Measurements from ENCODE around the gene DPYSL4.

Gene DPYSL4

GRCh38 chr10:132145521-132146185 lies 41.1 kb upstream of the DPYSL4 start:
- Mint-ChIP-seq H3K4me1 (ENCODE audit: low read depth) (no peaks in the 10 kb centered on the region), H3K9me3 (no peaks in the 10 kb centered on the region), H3K27me3 (ENCODE audit: low read depth) (no peaks in the 10 kb centered on the region), H3K27ac (no peak overlapping the region), H3K36me3 (ENCODE audit: low read depth) (no peaks in the 10 kb centered on the region), H3K4me3 (no peak overlapping the region)

GRCh38 chr10:132146271-132146671 lies 40.5 kb upstream of the DPYSL4 start:
- no peaks in the 10 kb centered on the region for H3K4me1 Mint-ChIP-seq (ENCODE audit: low read depth)
- H3K4me3 Mint-ChIP-seq, result no peak overlapping the region
- no peaks in the 10 kb centered on the region for H3K36me3 Mint-ChIP-seq (ENCODE audit: low read depth)
- no peaks in the 10 kb centered on the region for H3K9me3 Mint-ChIP-seq
- H3K27me3 Mint-ChIP-seq (ENCODE audit: low read depth), result no peaks in the 10 kb centered on the region
- no peak overlapping the region for H3K27ac Mint-ChIP-seq

DNA sequence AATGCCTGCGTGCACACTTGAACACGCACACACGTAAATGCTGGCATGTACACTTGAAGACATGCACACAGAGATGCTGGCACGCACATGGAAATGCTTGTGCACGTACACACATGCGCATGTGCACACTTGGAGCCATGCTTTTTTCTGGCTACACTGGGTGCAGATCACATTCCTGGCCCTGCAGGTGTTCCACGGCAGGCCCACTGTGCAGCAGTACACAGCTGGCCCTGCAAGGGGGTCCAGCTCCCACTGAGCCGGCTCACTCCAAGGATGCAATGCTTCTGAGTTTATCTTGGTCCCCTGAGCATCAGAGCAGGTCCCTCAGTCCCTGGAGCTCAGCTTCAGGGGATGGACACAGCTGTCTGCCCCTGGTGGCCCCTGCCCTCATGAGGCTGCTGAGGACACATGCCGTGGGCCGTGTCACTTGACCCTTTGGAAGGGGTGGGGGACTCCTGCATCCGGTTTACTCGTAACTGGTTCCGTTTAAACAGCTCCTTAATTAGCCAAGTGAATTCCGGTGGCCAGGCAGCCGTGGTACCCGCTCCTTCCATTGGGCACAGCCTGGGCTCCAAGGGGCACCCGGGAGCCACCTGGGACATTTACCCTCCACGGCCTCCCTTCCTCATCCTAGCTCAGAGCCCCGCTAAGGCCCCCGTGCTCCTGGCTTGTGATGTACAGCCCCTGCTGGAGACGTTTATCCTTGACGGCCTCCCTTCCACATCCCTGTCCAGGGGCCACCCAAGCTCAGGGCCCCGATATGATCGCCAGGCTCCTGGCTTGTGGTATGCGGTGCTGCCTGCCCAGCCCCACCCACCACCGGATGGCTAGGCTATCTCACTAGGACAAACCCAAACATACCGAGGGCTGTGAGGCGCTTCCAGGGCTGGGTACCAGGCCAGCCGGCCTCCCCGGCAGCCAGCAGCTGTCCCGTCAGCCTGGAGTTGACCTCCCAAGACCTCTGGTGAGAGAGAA lies 39.5 kb upstream of the DPYSL4 start:
- Mint-ChIP-seq H3K27me3 (ENCODE audit: low read depth) (no peaks in the 10 kb centered on the region), H3K4me3 (no peak overlapping the region), H3K27ac (no peak overlapping the region), H3K4me1 (ENCODE audit: low read depth) (no peaks in the 10 kb centered on the region), H3K36me3 (ENCODE audit: low read depth) (no peaks in the 10 kb centered on the region), H3K9me3 (no peaks in the 10 kb centered on the region)

- Mint-ChIP-seq H3K4me1 (ENCODE audit: low read depth) (no peaks in the 10 kb centered on the region), H3K36me3 (ENCODE audit: low read depth) (no peaks in the 10 kb centered on the region), H3K4me3 (no peak overlapping the region), H3K27ac (no peak overlapping the region), H3K9me3 (no peaks in the 10 kb centered on the region), H3K27me3 (ENCODE audit: low read depth) (no peaks in the 10 kb centered on the region)
Observed at GRCh38 chr10:132148261-132149251, 38.2 kb upstream of the DPYSL4 start.

DNA sequence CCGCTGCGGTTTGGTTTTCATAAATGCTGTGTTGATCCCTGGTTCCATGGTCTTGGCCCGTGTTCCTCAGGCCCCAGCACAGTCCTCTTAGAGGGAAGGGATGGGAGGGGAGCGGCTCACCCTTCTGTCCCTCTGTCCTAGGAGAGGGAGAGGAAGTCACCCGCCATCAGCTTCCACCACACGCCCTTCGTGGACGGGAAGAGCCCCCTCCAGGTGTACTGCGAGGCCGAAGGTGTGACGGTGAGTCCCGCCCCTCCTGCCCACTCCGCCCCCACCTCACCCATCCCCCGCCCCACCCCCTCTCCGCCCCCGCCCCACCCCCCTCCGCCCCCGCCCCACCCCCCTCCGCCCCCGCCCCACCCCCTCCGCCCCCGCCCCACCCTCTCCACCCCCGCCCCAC lies 37.5 kb upstream of the DPYSL4 start:
- Mint-ChIP-seq H3K4me1 (ENCODE audit: low read depth) (no peaks in the 10 kb centered on the region), H3K36me3 (ENCODE audit: low read depth) (no peaks in the 10 kb centered on the region)

GRCh38 chr10:132149917-132150316 lies 36.8 kb upstream of the DPYSL4 start:
- Mint-ChIP-seq H3K27ac (no peak overlapping the region), H3K27me3 (ENCODE audit: low read depth) (no peaks in the 10 kb centered on the region), H3K4me1 (ENCODE audit: low read depth) (no peaks in the 10 kb centered on the region), H3K9me3 (no peaks in the 10 kb centered on the region), H3K36me3 (ENCODE audit: low read depth) (no peaks in the 10 kb centered on the region), H3K4me3 (no peak overlapping the region)

More for the DNA sequence above, 37.5 kb upstream of the DPYSL4 start:
- no peaks in the 10 kb centered on the region for H3K27me3 Mint-ChIP-seq (ENCODE audit: low read depth)
- H3K9me3 Mint-ChIP-seq, result no peaks in the 10 kb centered on the region
- no peak overlapping the region for H3K4me3 Mint-ChIP-seq
- H3K27ac Mint-ChIP-seq, result no peak overlapping the region

DNA sequence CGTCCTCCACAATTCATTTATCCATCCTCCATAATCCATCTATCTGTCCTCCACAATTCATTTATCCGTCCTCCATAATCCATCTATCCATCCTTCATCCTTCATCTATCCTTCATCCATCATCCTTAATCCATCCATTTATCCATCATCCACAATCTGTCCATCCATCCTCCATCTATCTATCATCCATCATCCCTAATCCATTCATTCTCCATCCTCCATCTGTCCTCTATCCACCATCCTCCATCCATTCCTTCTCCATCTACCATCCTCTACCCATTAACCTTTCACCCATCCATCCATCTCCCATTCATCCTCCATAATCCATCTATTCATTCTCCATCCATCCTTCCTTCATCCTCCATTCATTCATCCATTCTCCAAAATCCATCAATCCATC lies 36.0 kb upstream of the DPYSL4 start:
- no peaks in the 10 kb centered on the region for H3K9me3 Mint-ChIP-seq
- H3K27me3 Mint-ChIP-seq (ENCODE audit: low read depth), result no peaks in the 10 kb centered on the region
- no peak overlapping the region for H3K4me3 Mint-ChIP-seq
- H3K27ac Mint-ChIP-seq, result no peak overlapping the region
- no peaks in the 10 kb centered on the region for H3K36me3 Mint-ChIP-seq (ENCODE audit: low read depth)
- H3K4me1 Mint-ChIP-seq (ENCODE audit: low read depth), result no peaks in the 10 kb centered on the region

- no peak overlapping the region for H3K4me3 Mint-ChIP-seq
- no peaks in the 10 kb centered on the region for H3K9me3 Mint-ChIP-seq
- H3K4me1 Mint-ChIP-seq (ENCODE audit: low read depth), result no peaks in the 10 kb centered on the region
- no peaks in the 10 kb centered on the region for H3K27me3 Mint-ChIP-seq (ENCODE audit: low read depth)
- no peak overlapping the region for H3K27ac Mint-ChIP-seq
- H3K36me3 Mint-ChIP-seq (ENCODE audit: low read depth), result no peaks in the 10 kb centered on the region
Observed at GRCh38 chr10:132151286-132151950, 35.3 kb upstream of the DPYSL4 start.

DNA sequence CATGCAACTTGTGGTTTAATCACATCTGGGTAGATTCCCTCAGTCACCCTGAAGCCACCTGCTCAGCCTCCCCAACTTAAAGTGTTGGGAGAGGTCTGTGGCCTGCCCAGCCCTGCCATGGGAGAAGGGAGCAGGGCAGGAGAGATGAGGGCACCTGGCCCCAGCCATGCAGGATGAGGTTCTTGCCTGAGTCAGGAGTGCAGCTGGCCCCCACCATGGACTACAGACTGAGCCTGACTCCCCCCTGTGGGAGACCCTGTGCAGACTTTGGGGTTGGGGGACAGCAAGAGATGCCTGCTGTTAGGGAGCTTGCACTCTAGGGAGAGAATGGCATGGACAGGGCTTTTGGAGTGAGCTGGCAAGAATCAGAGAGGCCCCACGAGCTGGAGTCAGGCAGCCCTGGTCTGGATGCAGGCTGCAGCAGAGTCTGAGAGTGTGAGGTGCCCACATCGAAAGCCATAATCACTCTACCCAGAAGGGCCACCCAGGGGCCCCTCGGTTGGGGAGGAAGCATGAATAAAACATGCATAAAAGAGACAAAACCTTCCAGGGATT lies 34.7 kb upstream of the DPYSL4 start:
- H3K36me3 Mint-ChIP-seq (ENCODE audit: low read depth), result no peaks in the 10 kb centered on the region
- H3K27me3 Mint-ChIP-seq (ENCODE audit: low read depth), result no peaks in the 10 kb centered on the region
- H3K4me3 Mint-ChIP-seq, result no peak overlapping the region
- H3K9me3 Mint-ChIP-seq, result no peaks in the 10 kb centered on the region
- H3K4me1 Mint-ChIP-seq (ENCODE audit: low read depth), result peaks cover 2% of the 10 kb centered on the region
- no peak overlapping the region for H3K27ac Mint-ChIP-seq

- no peaks in the 10 kb centered on the region for H3K9me3 Mint-ChIP-seq
- peaks cover 3% of the 10 kb centered on the region for H3K4me1 Mint-ChIP-seq (ENCODE audit: low read depth)
- H3K27ac Mint-ChIP-seq, result no peak overlapping the region
- H3K4me3 Mint-ChIP-seq, result no peak overlapping the region
- H3K27me3 Mint-ChIP-seq (ENCODE audit: low read depth), result no peaks in the 10 kb centered on the region
- no peaks in the 10 kb centered on the region for H3K36me3 Mint-ChIP-seq (ENCODE audit: low read depth)
Observed at GRCh38 chr10:132152896-132153580, 33.7 kb upstream of the DPYSL4 start.

DNA sequence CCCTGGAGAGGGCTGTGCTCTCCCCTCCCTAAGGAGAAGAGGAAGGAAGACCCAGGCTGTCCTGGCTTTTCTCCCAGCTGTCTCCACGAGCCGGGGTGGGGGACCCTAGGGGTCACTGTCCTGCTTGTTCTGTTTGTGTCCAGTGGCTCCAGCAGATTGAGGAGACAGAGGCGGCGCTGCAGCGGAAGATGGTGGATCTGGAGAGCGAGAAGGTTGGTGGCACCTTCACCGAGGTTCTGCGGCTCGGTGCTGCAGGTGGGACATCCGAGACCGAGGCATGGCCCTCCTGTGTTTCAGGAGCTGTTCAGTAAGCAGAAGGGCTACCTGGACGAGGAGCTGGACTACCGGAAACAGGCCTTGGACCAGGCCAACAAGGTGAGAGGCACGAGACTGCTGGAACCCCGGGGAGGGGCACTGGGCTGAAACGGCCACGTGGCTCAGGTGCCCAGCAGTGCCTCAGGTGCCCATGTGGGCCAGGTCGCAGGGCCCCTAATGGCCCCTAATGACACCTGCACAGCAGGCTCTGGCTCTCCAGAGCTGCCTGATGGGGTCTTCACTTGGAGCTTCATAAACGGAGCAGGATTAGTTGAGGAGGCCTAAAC lies 33.0 kb upstream of the DPYSL4 start:
- Mint-ChIP-seq H3K4me3 (no peak overlapping the region), H3K36me3 (ENCODE audit: low read depth) (no peaks in the 10 kb centered on the region), H3K4me1 (ENCODE audit: low read depth) (peaks cover 7% of the 10 kb centered on the region), H3K9me3 (no peaks in the 10 kb centered on the region), H3K27me3 (ENCODE audit: low read depth) (no peaks in the 10 kb centered on the region), H3K27ac (no peak overlapping the region)

GRCh38 chr10:132154440-132154839 lies 32.3 kb upstream of the DPYSL4 start:
- H3K9me3 Mint-ChIP-seq, result no peaks in the 10 kb centered on the region
- H3K4me3 Mint-ChIP-seq, result no peak overlapping the region
- H3K36me3 Mint-ChIP-seq (ENCODE audit: low read depth), result no peaks in the 10 kb centered on the region
- H3K27ac Mint-ChIP-seq, result no peak overlapping the region
- no peaks in the 10 kb centered on the region for H3K27me3 Mint-ChIP-seq (ENCODE audit: low read depth)
- peaks cover 14% of the 10 kb centered on the region for H3K4me1 Mint-ChIP-seq (ENCODE audit: low read depth)

- H3K9me3 Mint-ChIP-seq, result no peaks in the 10 kb centered on the region
- H3K4me1 Mint-ChIP-seq (ENCODE audit: low read depth), result peaks cover 17% of the 10 kb centered on the region
- H3K27ac Mint-ChIP-seq, result no peak overlapping the region
- no peak overlapping the region for H3K4me3 Mint-ChIP-seq
- H3K27me3 Mint-ChIP-seq (ENCODE audit: low read depth), result no peaks in the 10 kb centered on the region
- H3K36me3 Mint-ChIP-seq (ENCODE audit: low read depth), result no peaks in the 10 kb centered on the region
Observed at GRCh38 chr10:132154931-132155330, 31.8 kb upstream of the DPYSL4 start.
